ENCODE results near the gene MT1H.

Gene MT1H

GRCh38 chr16:56683424-56684172 is 14.0 kb downstream of the MT1H start:
- peak; percentile 1 for TF ChIP-seq CTCF (conservative IDR thresholded peaks at IDR 0.05; ENCODE audit: control insufficient read depth, insufficient read depth, low read depth, low read length)
- DNase-seq (ENCODE audit: low read depth): no peak
- H3K4me3 ChIP-seq (ENCODE audit: control insufficient read depth, low read depth, low read length): peak overlapping the region; percentile 72

GRCh38 chr16:56684256-56684925 is 14.8 kb downstream of the MT1H start:
- no peak overlapping the region for H3K4me3 ChIP-seq (ENCODE audit: control insufficient read depth, low read depth, low read length)
- TF ChIP-seq CTCF (conservative IDR thresholded peaks at IDR 0.05; ENCODE audit: control insufficient read depth, insufficient read depth, low read depth, low read length): no peak
- no peak for DNase-seq (ENCODE audit: low read depth)

- DNase-seq (ENCODE audit: low read depth): no peak
- no peak for TF ChIP-seq CTCF (conservative IDR thresholded peaks at IDR 0.05; ENCODE audit: control insufficient read depth, insufficient read depth, low read depth, low read length)
- no peak overlapping the region for H3K4me3 ChIP-seq (ENCODE audit: control insufficient read depth, low read depth, low read length)
Observed at GRCh38 chr16:56684926-56685590, 15.4 kb downstream of the MT1H start.

- TF ChIP-seq CTCF (conservative IDR thresholded peaks at IDR 0.05; ENCODE audit: control insufficient read depth, insufficient read depth, low read depth, low read length): no peak
- H3K4me3 ChIP-seq (ENCODE audit: control insufficient read depth, low read depth, low read length): no peak overlapping the region
- DNase-seq (ENCODE audit: low read depth): no peak
Observed at GRCh38 chr16:56686758-56687157, 17.1 kb downstream of the MT1H start.

- H3K4me3 ChIP-seq (ENCODE audit: control insufficient read depth, low read depth, low read length): no peak overlapping the region
- no peak for TF ChIP-seq CTCF (conservative IDR thresholded peaks at IDR 0.05; ENCODE audit: control insufficient read depth, insufficient read depth, low read depth, low read length)
- peak; percentile 40 for DNase-seq (ENCODE audit: low read depth)
Observed at GRCh38 chr16:56688762-56689161, 19.1 kb downstream of the MT1H start.

- no peak overlapping the region for H3K4me3 ChIP-seq (ENCODE audit: control insufficient read depth, low read depth, low read length)
- TF ChIP-seq CTCF (conservative IDR thresholded peaks at IDR 0.05; ENCODE audit: control insufficient read depth, insufficient read depth, low read depth, low read length): no peak
- peak; percentile 17 for DNase-seq (ENCODE audit: low read depth)
Observed at GRCh38 chr16:56689171-56689570, 19.6 kb downstream of the MT1H start.

All from fibroblast of mammary gland (primary cell).